ENCODE results near the gene UEVLD. TPM values are rescaled to one million over a fixed set of nuclear protein-coding genes. Genes with fewer than 3 reads are reported as not detected.

Gene UEVLD
- total RNA-seq, 1 experiment from 2014 or later, result 13.7 TPM

- no TSS peak for BruUV-seq (replicated peaks)
- Histone ChIP-seq H3K9ac (ENCODE audit: low read length) (no peak within 1 kb of the TSS), H3K4me3 (replicated peaks in 1 of 2; ENCODE audit: low read depth in 1 of 2, low read length in 2 of 2) (no peak within 1 kb of the TSS), H3K27me3 (ENCODE audit: insufficient read depth, low read length) (no peaks in the 10 kb centered on the region), H3K79me2 (ENCODE audit: insufficient read depth, low read length) (peaks cover 5% of the 10 kb centered on the region; the same call in 1 of the 2 replicates), H3K27ac (ENCODE audit: low read depth, low read length) (no peak within 1 kb of the TSS), H4K20me1 (ENCODE audit: insufficient read depth) (no peaks in the 10 kb centered on the region), H3K9me2 (ENCODE audit: insufficient read depth) (no peaks in the 10 kb centered on the region), H3K4me1 (ENCODE audit: control insufficient read depth in 1 of 2, insufficient read depth in 2 of 2, low read length in 2 of 2) (no peaks in the 10 kb centered on the region), H3K4me2 (ENCODE audit: low read length) (no peak within 1 kb of the TSS), H3K36me3 (ENCODE audit: control insufficient read depth in 1 of 2, insufficient read depth in 2 of 2, low read length in 2 of 2) (peaks cover 0 to 11% of the 10 kb centered on the region in 2 experiments; a peak in 1 of 4 replicates), H3K9me3 (ENCODE audit: control insufficient read depth in 1 of 2, insufficient read depth in 1 of 2, low read depth in 1 of 2, low read length in 2 of 2) (no peaks in the 10 kb centered on the region), H2AFZ (ENCODE audit: low read depth, low read length, poor library complexity, severe bottlenecking) (no peak within 1 kb of the TSS)
- intact Hi-C loops (cut with micrococcal nuclease), result no loop called here
- ChIA-PET CTCF (no interaction called here), POLR2A (no interaction called here), RAD21 (ENCODE audit: low non-redundant PET in 1 of 2, low total read pairs in 2 of 2, uncharacterized antibody in 2 of 2, unreplicated experiment in 2 of 2) (no interaction called here)
- TF ChIP-seq SIN3A (IDR thresholded peaks at IDR 0.05; ENCODE audit: low read depth) (no peak), ZBTB33 (IDR thresholded peaks at IDR 0.05; ENCODE audit: extremely low read depth, insufficient replicate concordance, low read length) (no peak), POLR2A (IDR thresholded peaks at IDR 0.05; ENCODE audit: borderline replicate concordance, extremely low read depth, insufficient read depth, insufficient read length) (no peak), EZH2phosphoT487 (IDR thresholded peaks at IDR 0.05; ENCODE audit: borderline replicate concordance) (no peak), JUND (IDR thresholded peaks at IDR 0.05) (no peak), TCF7L2 (IDR thresholded peaks at IDR 0.05; ENCODE audit: borderline replicate concordance, extremely low read depth, insufficient read depth, insufficient read length) (no peak), FOSL1 (IDR thresholded peaks at IDR 0.05; ENCODE audit: low read depth) (no peak), YY1 (IDR thresholded peaks at IDR 0.05; ENCODE audit: extremely low read depth, insufficient replicate concordance, low read depth, low read length) (no peak), EZH2 (IDR thresholded peaks at IDR 0.05) (no peak), CBX3 (IDR thresholded peaks at IDR 0.05; ENCODE audit: low read depth) (no peak), EGR1 (IDR thresholded peaks at IDR 0.05; ENCODE audit: low read depth) (no peak), REST (IDR thresholded peaks at IDR 0.05; ENCODE audit: low read depth) (no peak), POLR2AphosphoS5 (IDR thresholded peaks at IDR 0.05; ENCODE audit: low read depth, low read length) (no peak), RAD21 (IDR thresholded peaks at IDR 0.05; ENCODE audit: low read depth) (no peak)
- DNase-seq (ENCODE audit: low read depth, low spot score), result no peak
- ATAC-seq, result no peak
Observed at GRCh38 chr11:18599739-18600230, 11.3 kb upstream of the UEVLD start, which contains the start of gene MISFA. MISFA (plus strand) TSS chr11:18599789; CDS start chr11:18599929, 140 bp downstream.

Data from HCT116 (cell line).